ENCODE data around the gene IL15. TPM values are rescaled to one million over a fixed set of nuclear protein-coding genes. Genes with fewer than 3 reads are reported as not detected.

IL15 gene
- total RNA-seq, 1 experiment from 2014 or later = 0.51 TPM

GRCh38 chr4:141656031-141656430 lies 19.6 kb downstream of the IL15 start:
- TF ChIP-seq, protein P1, sequence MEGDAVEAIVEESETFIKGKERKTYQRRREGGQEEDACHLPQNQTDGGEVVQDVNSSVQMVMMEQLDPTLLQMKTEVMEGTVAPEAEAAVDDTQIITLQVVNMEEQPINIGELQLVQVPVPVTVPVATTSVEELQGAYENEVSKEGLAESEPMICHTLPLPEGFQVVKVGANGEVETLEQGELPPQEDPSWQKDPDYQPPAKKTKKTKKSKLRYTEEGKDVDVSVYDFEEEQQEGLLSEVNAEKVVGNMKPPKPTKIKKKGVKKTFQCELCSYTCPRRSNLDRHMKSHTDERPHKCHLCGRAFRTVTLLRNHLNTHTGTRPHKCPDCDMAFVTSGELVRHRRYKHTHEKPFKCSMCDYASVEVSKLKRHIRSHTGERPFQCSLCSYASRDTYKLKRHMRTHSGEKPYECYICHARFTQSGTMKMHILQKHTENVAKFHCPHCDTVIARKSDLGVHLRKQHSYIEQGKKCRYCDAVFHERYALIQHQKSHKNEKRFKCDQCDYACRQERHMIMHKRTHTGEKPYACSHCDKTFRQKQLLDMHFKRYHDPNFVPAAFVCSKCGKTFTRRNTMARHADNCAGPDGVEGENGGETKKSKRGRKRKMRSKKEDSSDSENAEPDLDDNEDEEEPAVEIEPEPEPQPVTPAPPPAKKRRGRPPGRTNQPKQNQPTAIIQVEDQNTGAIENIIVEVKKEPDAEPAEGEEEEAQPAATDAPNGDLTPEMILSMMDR (IDR thresholded peaks at IDR 0.05; ENCODE audit: unreplicated experiment) = no peak

GRCh38 chr4:141657550-141658250 lies 21.3 kb downstream of the IL15 start:
- no peaks in the 10 kb centered on the region for H3K27me3 Mint-ChIP-seq (ENCODE audit: insufficient read depth, unreplicated experiment)
- H3K27ac Mint-ChIP-seq (ENCODE audit: low read depth, unreplicated experiment) = no peak overlapping the region

More at GRCh38 chr4:141656031-141656430, 19.6 kb downstream of the IL15 start:
- BruUV-seq (replicated peaks) = no TSS peak
- DNase-seq (ENCODE audit: unreplicated experiment) = no peak
- POLR2A ChIA-PET = no interaction called here
- no peaks in the 10 kb centered on the region for H3K36me3 Mint-ChIP-seq (ENCODE audit: insufficient read depth, unreplicated experiment)
- no peaks in the 10 kb centered on the region for H3K9me3 Mint-ChIP-seq (ENCODE audit: unreplicated experiment)
- H3K4me1 Mint-ChIP-seq (ENCODE audit: insufficient read depth, unreplicated experiment) = peaks cover 5% of the 10 kb centered on the region
- intact Hi-C loops (cut with micrococcal nuclease) = loop anchor here (5.0 kb wide), 1 partner anchor 279 kb away; no protein-coding TSS in a partner anchor
- no peak overlapping the region for H3K27ac Mint-ChIP-seq (ENCODE audit: low read depth, unreplicated experiment)
- no peak overlapping the region for H3K4me3 Mint-ChIP-seq (ENCODE audit: unreplicated experiment)
- CTCF ChIA-PET = interaction anchor here (0.9 to 1.2 kb wide), 2 partner anchors 309 to 1296 kb away, joined by 3 to 4 read pairs; no protein-coding TSS in a partner anchor
- no peaks in the 10 kb centered on the region for H3K27me3 Mint-ChIP-seq (ENCODE audit: insufficient read depth, unreplicated experiment)

GRCh38 chr4:141658309-141658708 lies 21.9 kb downstream of the IL15 start:
- POLR2A ChIA-PET = no interaction called here
- CTCF ChIA-PET = no interaction called here
- Mint-ChIP-seq H3K27me3 (ENCODE audit: insufficient read depth, unreplicated experiment) (no peaks in the 10 kb centered on the region), H3K27ac (ENCODE audit: low read depth, unreplicated experiment) (no peak overlapping the region), H3K4me1 (ENCODE audit: insufficient read depth, unreplicated experiment) (no peaks in the 10 kb centered on the region), H3K9me3 (ENCODE audit: unreplicated experiment) (no peaks in the 10 kb centered on the region), H3K36me3 (ENCODE audit: insufficient read depth, unreplicated experiment) (no peaks in the 10 kb centered on the region), H3K4me3 (ENCODE audit: unreplicated experiment) (no peak overlapping the region)
- DNase-seq (ENCODE audit: unreplicated experiment) = no peak
- BruUV-seq (replicated peaks) = no TSS peak
- TF ChIP-seq, protein P1 (IDR thresholded peaks at IDR 0.05; ENCODE audit: unreplicated experiment) = no peak
- intact Hi-C loops (cut with micrococcal nuclease) = loop anchor here (5.0 kb wide), 1 partner anchor 281 kb away; no protein-coding TSS in a partner anchor

More at GRCh38 chr4:141657550-141658250, 21.3 kb downstream of the IL15 start:
- Mint-ChIP-seq H3K9me3 (ENCODE audit: unreplicated experiment) (no peaks in the 10 kb centered on the region), H3K36me3 (ENCODE audit: insufficient read depth, unreplicated experiment) (no peaks in the 10 kb centered on the region), H3K4me3 (ENCODE audit: unreplicated experiment) (no peak overlapping the region), H3K4me1 (ENCODE audit: insufficient read depth, unreplicated experiment) (no peaks in the 10 kb centered on the region)
- DNase-seq (ENCODE audit: unreplicated experiment) = no peak
- ChIA-PET CTCF (interaction anchor here (0.6 to 1.0 kb wide), 7 partner anchors 29 to 468 kb away, joined by 3 to 7 read pairs (median 3); no protein-coding TSS in a partner anchor), POLR2A (interaction anchor here (0.9 kb wide), 1 partner anchor 8 kb away, joined by 3 read pairs; no protein-coding TSS in a partner anchor)
- TF ChIP-seq, protein P1 (IDR thresholded peaks at IDR 0.05; ENCODE audit: unreplicated experiment) = no peak
- intact Hi-C loops (cut with micrococcal nuclease) = loop anchor here (1.0 to 5.0 kb wide), 2 partner anchors 280 to 311 kb away; no protein-coding TSS in a partner anchor
- BruUV-seq (replicated peaks) = no TSS peak

GRCh38 chr4:141659539-141659938 lies 23.2 kb downstream of the IL15 start:
- H3K36me3 Mint-ChIP-seq (ENCODE audit: insufficient read depth, unreplicated experiment) = no peaks in the 10 kb centered on the region
- no peaks in the 10 kb centered on the region for H3K9me3 Mint-ChIP-seq (ENCODE audit: unreplicated experiment)
- TF ChIP-seq, protein P1 (IDR thresholded peaks at IDR 0.05; ENCODE audit: unreplicated experiment) = no peak
- no peak for DNase-seq (ENCODE audit: unreplicated experiment)
- ChIA-PET CTCF (interaction anchor here (1.0 kb wide), 2 partner anchors 21 to 313 kb away, joined by 3 read pairs; no protein-coding TSS in a partner anchor), POLR2A (interaction anchor here (1.2 kb wide), 1 partner anchor 12 kb away, joined by 5 read pairs; no protein-coding TSS in a partner anchor)
- intact Hi-C loops (cut with micrococcal nuclease) = loop anchor here (5.0 kb wide), 1 partner anchor 282 kb away; no protein-coding TSS in a partner anchor
- H3K27ac Mint-ChIP-seq (ENCODE audit: low read depth, unreplicated experiment) = no peak overlapping the region
- H3K27me3 Mint-ChIP-seq (ENCODE audit: insufficient read depth, unreplicated experiment) = no peaks in the 10 kb centered on the region
- H3K4me3 Mint-ChIP-seq (ENCODE audit: unreplicated experiment) = no peak overlapping the region
- no peaks in the 10 kb centered on the region for H3K4me1 Mint-ChIP-seq (ENCODE audit: insufficient read depth, unreplicated experiment)
- no TSS peak for BruUV-seq (replicated peaks)
